ENCODE results near the gene RXRG.

- TF ChIP-seq CTCF (conservative IDR thresholded peaks at IDR 0.05 in 1 of 2, IDR thresholded peaks at IDR 0.05 in 1 of 2; ENCODE audit: extremely low read depth in 1 of 2, insufficient read depth in 1 of 2, low read depth in 1 of 2, low read length in 2 of 2) (no peak), EZH2 (IDR thresholded peaks at IDR 0.05; ENCODE audit: borderline replicate concordance, low read length) (no peak)
Observed at GRCh38 chr1:165468726-165469249, 23.9 kb upstream of the RXRG start.

Data from mammary epithelial cell (primary cell).